B cell (primary cell): Measurements from ENCODE around the gene NMT2. TPM values are rescaled to one million over a fixed set of nuclear protein-coding genes. Genes with fewer than 3 reads are reported as not detected.

Experiments used
- ATAC-seq: fragments of 200-7000 bp; cut with Tn5 transposase; one replicate; pipeline ENCODE4 v1.10.0; 2021; ENCODE audit warnings: low read depth, mild to moderate bottlenecking, moderate number of reproducible peaks, moderate library complexity
- CTCF ChIA-PET: fragments of 350-600 bp; sonication (Branson Sonifier 250); formaldehyde crosslinking; loops from one replicate; lab custom pipeline; 2021; ENCODE audit warnings: antibody characterized with exemption, inconsistent platforms; lab: Charles Lee
- POLR2A ChIA-PET: fragments of 350-600 bp; sonication (Branson Sonifier 250); formaldehyde crosslinking; loops from one replicate; lab custom pipeline; 2021; ENCODE audit warnings: antibody characterized with exemption; lab: Charles Lee
- DNase-seq: peaks from one replicate; pipeline ENCODE4 v3.0.0; 2013
- H2AFZ ChIP-seq: 2 replicates; pipeline ENCODE4 v1.6.1; 2012; ENCODE audit warnings: mild to moderate bottlenecking, low read depth, low read length; ENCODE audit not compliant: insufficient read depth, poor library complexity, severe bottlenecking
- H3K27ac ChIP-seq, 2 donors: 1 replicate in 1 of 2; 2 replicates in 1 of 2; pipeline ENCODE4 v1.5.1; 2012 to 2013; ENCODE audit warnings: low read length in 2 of 2, mild to moderate bottlenecking in 2 of 2, moderate library complexity in 1 of 2
- H3K27me3 ChIP-seq, 4 experiments: fragments of 200-600 bp in 1 of 4; sonication (generic) in 1 of 4; replicated peaks in 1 of 4; 1 replicate in 2 of 4; 2 replicates in 2 of 4; pipeline versions ENCODE4 v1.6.1 to v1.7.0; 2013 to 2016; ENCODE audit warnings: low read length in 3 of 4, mild to moderate bottlenecking in 2 of 4, mixed read lengths in 1 of 4, moderate library complexity in 1 of 4; ENCODE audit not compliant: insufficient read depth in 4 of 4, control insufficient read depth in 3 of 4; ENCODE audit errors: control extremely low read depth in 1 of 4
- H3K36me3 ChIP-seq, 2 experiments: replicated peaks in 1 of 2; 1 replicate in 1 of 2; 2 replicates in 1 of 2; pipeline versions ENCODE4 v1.6.1 to v1.7.1; 2013; ENCODE audit warnings: low read length in 1 of 2; ENCODE audit not compliant: insufficient read depth in 2 of 2, control insufficient read depth in 1 of 2; ENCODE audit errors: control extremely low read depth in 1 of 2, extremely low read depth in 1 of 2
- H3K4me1 ChIP-seq, 2 donors: fragments of 200-600 bp in 1 of 2; sonication (generic) in 1 of 2; 1 replicate in 1 of 2; 2 replicates in 1 of 2; pipeline versions ENCODE4 v1.5.1 to v1.6.1; 2013 to 2017; ENCODE audit warnings: low read length in 2 of 2; ENCODE audit not compliant: control insufficient read depth in 2 of 2, insufficient read depth in 2 of 2
- H3K4me2 ChIP-seq: replicated peaks from 2 replicates; pipeline ENCODE3; 2012; ENCODE audit warnings: mild to moderate bottlenecking, low read depth, low read length; ENCODE audit not compliant: poor library complexity, severe bottlenecking
- H3K4me3 ChIP-seq, 5 experiments: fragments of 200-600 bp in 1 of 5; sonication (generic) in 1 of 5; 1 replicate in 3 of 5; 2 replicates in 2 of 5; pipeline versions ENCODE4 v1.5.1 to v1.7.0; 2011 to 2016; ENCODE audit warnings: low read length in 4 of 5, mild to moderate bottlenecking in 4 of 5, low read depth in 2 of 5, control low read depth in 1 of 5, moderate library complexity in 1 of 5; ENCODE audit not compliant: insufficient read depth in 1 of 5; ENCODE audit errors: control extremely low read depth in 1 of 5, extremely low read depth in 1 of 5
- H3K79me2 ChIP-seq: fragments of 200-600 bp; sonication (generic); one replicate; pipeline ENCODE4 v1.6.0; 2016; ENCODE audit warnings: low read length; ENCODE audit not compliant: control insufficient read depth, insufficient read depth
- H3K9ac ChIP-seq: fragments of 200-600 bp; sonication (generic); 2 replicates; pipeline ENCODE4 v1.6.1; 2017; ENCODE audit warnings: mild to moderate bottlenecking, low read length, moderate library complexity
- H3K9me3 ChIP-seq, 3 donors: one replicate each; pipeline versions ENCODE4 v1.6.1 to v1.7.1; 2013; ENCODE audit warnings: low read length in 2 of 3; ENCODE audit not compliant: control insufficient read depth in 2 of 3, insufficient read depth in 1 of 3; ENCODE audit errors: control extremely low read depth in 1 of 3
- H4K20me1 ChIP-seq: 2 replicates; pipeline ENCODE4 v1.6.0; 2012; ENCODE audit warnings: mild to moderate bottlenecking, low read length; ENCODE audit not compliant: insufficient read depth, control insufficient read depth, poor library complexity, severe bottlenecking
- H3K27ac Mint-ChIP-seq: one replicate; pipeline ENCODE4 v1.8.0; 2021; ENCODE audit warnings: mixed read lengths
- H3K27me3 Mint-ChIP-seq: one replicate; pipeline ENCODE4 v1.8.0; 2021; ENCODE audit warnings: mixed read lengths
- H3K4me1 Mint-ChIP-seq: one replicate; pipeline ENCODE4 v1.8.0; 2021; ENCODE audit warnings: mixed read lengths
- H3K4me3 Mint-ChIP-seq: one replicate; pipeline ENCODE4 v1.8.0; 2021; ENCODE audit warnings: mixed read lengths
- H3K9me3 Mint-ChIP-seq: one replicate; pipeline ENCODE4 v1.8.0; 2022; ENCODE audit warnings: mixed read lengths; ENCODE audit not compliant: insufficient read depth
- CTCF ChIP-seq: fragments of 200-600 bp; IDR thresholded peaks from one replicate; pipeline ENCODE4 v1.8.0; 2022; ENCODE audit warnings: antibody characterized with exemption, mild to moderate bottlenecking
- EZH2 ChIP-seq: IDR thresholded peaks from 2 replicates; pipeline ENCODE4 v1.6.1; 2012; ENCODE audit warnings: borderline replicate concordance, low read depth, mild to moderate bottlenecking, moderate library complexity, low read length; ENCODE audit not compliant: insufficient read depth, poor library complexity, severe bottlenecking
- WGBS: methylation state at CpG from one replicate; pipeline ENCODE4 v1.1.5; 2013; ENCODE audit warnings: missing lambda C conversion rate; ENCODE audit not compliant: insufficient coverage; 5-methylcytosine and 5-hydroxymethylcytosine counted together
- intact Hi-C: fragments of 100-400 bp; cut with micrococcal nuclease; formaldehyde crosslinking; loops from one replicate; pipeline ENCODE4 v1.10.0; 2022
- polyA plus RNA-seq: library from polyadenylated mRNA; depleted of rRNA; stranded (reverse); fragments of >200 nt; gene quantifications from 2 replicates; pipeline ENCODE4 v1.2.3, GENCODE V29; 2012
- total RNA-seq, 2 donors: library from RNA; stranded (reverse); fragments of 120-200 nt in 1 of 2; gene quantifications; 1 replicate in 1 of 2; 2 replicates in 1 of 2; pipeline versions ENCODE4 v1.2.3 to v1.2.4, GENCODE V29; 2013 to 2022

Gene NMT2
- total and polyA plus RNA-seq, 2 donors (not counting 1 experiment from before 2014, with no cell fraction given): 2.8 to 73.3 TPM

- Histone ChIP-seq H3K9ac (peak overlapping the region; percentile 43), H4K20me1 (no peaks in the 10 kb centered on the region), H3K27ac (peak overlapping the region; percentile 20 to 58), H3K4me1 (peaks cover 23 to 24% of the 10 kb centered on the region in 2 donors), H3K4me3 (peak overlapping the region in 1 of 5 experiments; percentile 39), H3K79me2 (peaks cover 19% of the 10 kb centered on the region), H3K4me2 (peak overlapping the region; percentile 63), H3K36me3 (peaks cover 0 to 4% of the 10 kb centered on the region in 2 experiments), H2AFZ (no peak overlapping the region), H3K27me3 (no peaks in the 10 kb centered on the region), H3K9me3 (no peaks in the 10 kb centered on the region)
- intact Hi-C loops: loop anchor here (1.0 to 10.0 kb wide), 4 partner anchors 28 to 396 kb away; partner anchors contain the start of genes NMT2 and RPP38
- ChIA-PET POLR2A (interaction anchor here (0.7 to 4.1 kb wide), 2 partner anchors 27 to 67 kb away, joined by 4 to 24 read pairs; partner anchors contain the start of gene NMT2), CTCF (interaction anchor here (0.9 to 3.0 kb wide), 7 partner anchors 11 to 35 kb away, joined by 3 to 22 read pairs (median 5); partner anchors contain the start of gene NMT2)
- H3K4me1 Mint-ChIP-seq: peaks cover 42% of the 10 kb centered on the region
- peak overlapping the region; percentile 92 for H3K27ac Mint-ChIP-seq
- peak; percentile 16 for DNase-seq
- no peak for TF ChIP-seq CTCF
- no peak for TF ChIP-seq EZH2
- H3K27me3 Mint-ChIP-seq: no peaks in the 10 kb centered on the region
- peak overlapping the region; percentile 84 for H3K4me3 Mint-ChIP-seq
- no peak for ATAC-seq
- no peaks in the 10 kb centered on the region for H3K9me3 Mint-ChIP-seq
- WGBS: 100% methylated on average over 2 of the region's 7 CpGs
These were observed 27.8 kb downstream of the NMT2 start for GRCh38 chr10:15140698-15141097.

DNA sequence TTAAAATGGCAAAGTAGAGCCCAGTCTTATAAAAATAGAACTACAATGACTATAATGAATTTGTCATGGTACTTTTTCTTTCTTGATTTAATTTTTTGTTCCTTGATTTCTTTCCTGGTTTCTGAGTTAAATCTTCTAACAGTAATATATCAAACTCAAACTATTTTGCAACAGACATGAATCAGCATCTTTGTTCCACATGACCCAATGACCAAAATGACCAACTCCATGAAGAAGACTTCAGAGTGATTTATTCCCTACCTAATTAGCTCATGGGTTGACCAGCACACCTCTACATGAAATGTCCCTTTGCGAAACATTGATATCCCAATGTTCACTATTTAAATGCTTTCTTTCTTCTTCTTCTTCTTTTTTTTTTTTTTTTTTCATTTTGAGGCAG is 30.9 kb downstream of the NMT2 start:
- TF ChIP-seq CTCF (no peak), EZH2 (no peak)
- intact Hi-C loops: no loop called here
- H3K27me3 ChIP-seq: no peaks in the 10 kb centered on the region
- peaks cover 35% of the 10 kb centered on the region for H3K4me1 Mint-ChIP-seq
- H3K27ac ChIP-seq: no peak overlapping the region
- H3K27me3 Mint-ChIP-seq: no peaks in the 10 kb centered on the region
- ATAC-seq (no peak), DNase-seq (no peak)
- H3K4me1 ChIP-seq: peaks cover 23 to 24% of the 10 kb centered on the region in 2 donors
- H3K9me3 Mint-ChIP-seq: no peaks in the 10 kb centered on the region
- ChIA-PET CTCF (no interaction called here), POLR2A (no interaction called here)
- H4K20me1 ChIP-seq: no peaks in the 10 kb centered on the region
- H3K9ac ChIP-seq: no peak overlapping the region
- no peak overlapping the region for H3K4me3 ChIP-seq
- 100% methylated on average over 1 of the region's 1 CpG for WGBS
- H3K4me3 Mint-ChIP-seq: no peak overlapping the region
- H3K27ac Mint-ChIP-seq: no peak overlapping the region
- H3K9me3 ChIP-seq: no peaks in the 10 kb centered on the region
- H3K36me3 ChIP-seq: peaks cover 0 to 14% of the 10 kb centered on the region in 2 experiments
- no peak overlapping the region for H2AFZ ChIP-seq
- peaks cover 5% of the 10 kb centered on the region for H3K79me2 ChIP-seq
- no peak overlapping the region for H3K4me2 ChIP-seq
